K562 (cell line): Measurements from ENCODE around the gene COMMD1. TPM values are rescaled to one million over a fixed set of nuclear protein-coding genes. Genes with fewer than 3 reads are reported as not detected.
A peak's percentile ranks its signal among the peaks of the same experiment; 100 is the strongest.

Experiments
- ARID1B ChIP-seq: fragments of 450-650 bp; IDR thresholded peaks from 2 replicates; pipeline ENCODE4 v1.6.1; 2016; ENCODE audit warnings: antibody characterized with exemption, mild to moderate bottlenecking, inconsistent platforms
- CBFA2T2 ChIP-seq: fragments of 450-650 bp; conservative IDR thresholded peaks from 2 replicates; pipeline ENCODE4 v1.6.1; 2017; ENCODE audit warnings: mild to moderate bottlenecking
- CBFA2T3 ChIP-seq: fragments of 450-650 bp; IDR thresholded peaks from 2 replicates; pipeline ENCODE4 v1.6.1; 2017
- CCAR2 ChIP-seq: fragments of 200-400 bp; formaldehyde crosslinking; IDR thresholded peaks from 2 replicates; pipeline ENCODE4 v1.6.1; 2017; ENCODE audit warnings: mild to moderate bottlenecking, low read depth, low read length
- DPF2 ChIP-seq: fragments of 450-650 bp; IDR thresholded peaks from 2 replicates; pipeline ENCODE4 v1.6.1; 2016
- GTF2A2 ChIP-seq: IDR thresholded peaks from 2 replicates; pipeline ENCODE4 v1.6.1; 2016; ENCODE audit warnings: mild to moderate bottlenecking, missing genetic modification characterization, missing compliant biosample characterization
- HDAC1 ChIP-seq, 2 experiments: fragments of 450-650 bp; IDR thresholded peaks; 2 replicates each; pipeline ENCODE4 v1.6.1; 2016 to 2017; ENCODE audit warnings: inconsistent platforms in 1 of 2, mild to moderate bottlenecking in 1 of 2, moderate library complexity in 1 of 2
- KDM1A ChIP-seq, 2 experiments: fragments of 450-650 bp; IDR thresholded peaks; 2 replicates each; pipeline ENCODE4 v1.6.1; 2016; ENCODE audit warnings: mild to moderate bottlenecking in 2 of 2
- MEIS2 ChIP-seq: fragments of 450-650 bp; IDR thresholded peaks from 2 replicates; pipeline ENCODE4 v1.6.1; 2014; ENCODE audit warnings: mild to moderate bottlenecking; ENCODE audit not compliant: partially characterized antibody
- POLR3G ChIP-seq: IDR thresholded peaks from 2 replicates; pipeline ENCODE4 v1.6.1; 2011; ENCODE audit not compliant: insufficient read length, insufficient replicate concordance; ENCODE audit errors: extremely low read depth
- SMARCA4 ChIP-seq: fragments of 450-650 bp; IDR thresholded peaks from 2 replicates; pipeline ENCODE4 v1.6.1; 2016
- TAF15 ChIP-seq: fragments of 200-400 bp; formaldehyde crosslinking; IDR thresholded peaks from 2 replicates; pipeline ENCODE4 v1.6.1; 2017; ENCODE audit warnings: mild to moderate bottlenecking, low read depth, low read length, moderate library complexity
- TBL1XR1 ChIP-seq, 2 experiments: IDR thresholded peaks; 2 replicates each; pipeline ENCODE4 v1.6.1; 2012; ENCODE audit warnings: improper control_type of control experiment in 2 of 2, low read length in 2 of 2, mild to moderate bottlenecking in 1 of 2
- TEAD1 ChIP-seq, 2 experiments: fragments of 450-650 bp in 1 of 2; sonication (generic) in 1 of 2; formaldehyde crosslinking; IDR thresholded peaks; 2 replicates each; pipeline versions ENCODE4 v1.4.0 to v1.8.0; 2020 to 2022; ENCODE audit warnings: mild to moderate bottlenecking in 2 of 2, missing genetic modification reagents in 1 of 2
- ZNF347 ChIP-seq: fragments of 450-650 bp; formaldehyde crosslinking; IDR thresholded peaks from 2 replicates; pipeline ENCODE4 v1.4.0; 2020; ENCODE audit warnings: low read depth, mild to moderate bottlenecking, moderate library complexity
- polyA plus RNA-seq, 8 experiments: library from polyadenylated mRNA; depleted of rRNA in 4 of 8; stranded (reverse) in 5 of 8; unstranded in 3 of 8; fragments of >200 nt; fragmentation: Nextera tagmentation in 2 of 8; fragmentation: Illumina TruSeq in 1 of 8; extraction: Ambion mirVana in 2 of 8; extraction: Trizol in 1 of 8; gene quantifications; 2 replicates each; pipeline versions ENCODE4 v1.2.1 to v1.2.3, GENCODE V29; 2011 to 2014; ENCODE audit warnings: inconsistent platforms in 1 of 8, missing spikeins in 1 of 8
- total RNA-seq, 7 experiments: library from RNA; depleted of rRNA in 6 of 7; stranded (reverse); fragments of >200 nt in 6 of 7; fragmentation: Illumina TruSeq in 2 of 7; extraction: Trizol in 2 of 7; gene quantifications; 2 replicates each; pipeline versions ENCODE4 v1.2.1 to v1.2.3, GENCODE V29; 2011 to 2021; ENCODE audit warnings: low replicate concordance in 1 of 7
- TF ChIP-seq, protein P1 (sequence below): fragments of 450-650 bp; IDR thresholded peaks from 2 replicates; pipeline ENCODE4 v1.6.1; 2017; ENCODE audit warnings: antibody characterized with exemption, mild to moderate bottlenecking
- TF ChIP-seq, protein P2 (sequence below): fragments of 450-650 bp; formaldehyde crosslinking; IDR thresholded peaks from 2 replicates; pipeline ENCODE4 v1.4.0; 2022; ENCODE audit warnings: missing genetic modification characterization
- TF ChIP-seq, protein P3 (sequence below): fragments of 200-800 bp; sonication (Bioruptor generic); IDR thresholded peaks from 2 replicates; pipeline ENCODE4 v1.6.1; 2016; ENCODE audit warnings: missing genetic modification characterization, missing compliant biosample characterization

Gene COMMD1
- total and polyA plus RNA-seq, 9 of the 15 experiments (the other 6 are each of a cell fraction or from before 2014, with no cell fraction given) = 14.4 to 77.0 (median 21.4) TPM

DNA sequence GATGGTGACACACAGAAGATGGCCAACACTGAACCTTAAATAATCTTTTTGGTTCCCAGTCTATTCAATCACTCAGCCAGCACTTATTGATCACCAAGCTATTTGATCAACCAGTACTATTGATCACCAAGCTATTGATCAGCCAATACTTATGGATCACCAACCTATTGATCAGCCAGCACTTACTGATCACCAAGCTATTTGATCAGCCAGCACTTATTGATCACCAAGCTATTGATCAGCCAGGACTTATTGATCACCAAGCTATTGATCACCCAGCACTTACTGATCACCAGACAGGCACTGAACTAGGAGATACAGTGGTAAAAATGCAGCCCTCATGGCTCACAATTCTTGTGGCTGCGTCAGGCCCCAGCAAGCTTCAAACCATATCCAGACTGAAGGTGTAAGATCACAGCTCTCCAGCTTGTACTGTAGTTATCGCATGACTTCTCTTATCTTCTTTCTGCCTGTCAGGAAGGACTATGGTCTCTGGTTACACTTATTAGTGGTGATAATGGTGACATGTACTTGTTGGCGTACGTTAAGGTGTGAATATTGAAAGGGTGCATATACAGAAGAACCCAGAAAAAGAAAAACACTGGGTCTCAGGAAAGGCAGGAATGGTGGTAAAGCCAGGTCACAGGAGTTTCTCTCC lies 272.0 kb downstream of the COMMD1 start (continued):
- TF ChIP-seq, protein P1, sequence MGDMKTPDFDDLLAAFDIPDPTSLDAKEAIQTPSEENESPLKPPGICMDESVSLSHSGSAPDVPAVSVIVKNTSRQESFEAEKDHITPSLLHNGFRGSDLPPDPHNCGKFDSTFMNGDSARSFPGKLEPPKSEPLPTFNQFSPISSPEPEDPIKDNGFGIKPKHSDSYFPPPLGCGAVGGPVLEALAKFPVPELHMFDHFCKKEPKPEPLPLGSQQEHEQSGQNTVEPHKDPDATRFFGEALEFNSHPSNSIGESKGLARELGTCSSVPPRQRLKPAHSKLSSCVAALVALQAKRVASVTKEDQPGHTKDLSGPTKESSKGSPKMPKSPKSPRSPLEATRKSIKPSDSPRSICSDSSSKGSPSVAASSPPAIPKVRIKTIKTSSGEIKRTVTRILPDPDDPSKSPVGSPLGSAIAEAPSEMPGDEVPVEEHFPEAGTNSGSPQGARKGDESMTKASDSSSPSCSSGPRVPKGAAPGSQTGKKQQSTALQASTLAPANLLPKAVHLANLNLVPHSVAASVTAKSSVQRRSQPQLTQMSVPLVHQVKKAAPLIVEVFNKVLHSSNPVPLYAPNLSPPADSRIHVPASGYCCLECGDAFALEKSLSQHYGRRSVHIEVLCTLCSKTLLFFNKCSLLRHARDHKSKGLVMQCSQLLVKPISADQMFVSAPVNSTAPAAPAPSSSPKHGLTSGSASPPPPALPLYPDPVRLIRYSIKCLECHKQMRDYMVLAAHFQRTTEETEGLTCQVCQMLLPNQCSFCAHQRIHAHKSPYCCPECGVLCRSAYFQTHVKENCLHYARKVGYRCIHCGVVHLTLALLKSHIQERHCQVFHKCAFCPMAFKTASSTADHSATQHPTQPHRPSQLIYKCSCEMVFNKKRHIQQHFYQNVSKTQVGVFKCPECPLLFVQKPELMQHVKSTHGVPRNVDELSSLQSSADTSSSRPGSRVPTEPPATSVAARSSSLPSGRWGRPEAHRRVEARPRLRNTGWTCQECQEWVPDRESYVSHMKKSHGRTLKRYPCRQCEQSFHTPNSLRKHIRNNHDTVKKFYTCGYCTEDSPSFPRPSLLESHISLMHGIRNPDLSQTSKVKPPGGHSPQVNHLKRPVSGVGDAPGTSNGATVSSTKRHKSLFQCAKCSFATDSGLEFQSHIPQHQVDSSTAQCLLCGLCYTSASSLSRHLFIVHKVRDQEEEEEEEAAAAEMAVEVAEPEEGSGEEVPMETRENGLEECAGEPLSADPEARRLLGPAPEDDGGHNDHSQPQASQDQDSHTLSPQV = peak; percentile 57; the same call in 1 of the 2 replicates
- TF ChIP-seq, protein P2, sequence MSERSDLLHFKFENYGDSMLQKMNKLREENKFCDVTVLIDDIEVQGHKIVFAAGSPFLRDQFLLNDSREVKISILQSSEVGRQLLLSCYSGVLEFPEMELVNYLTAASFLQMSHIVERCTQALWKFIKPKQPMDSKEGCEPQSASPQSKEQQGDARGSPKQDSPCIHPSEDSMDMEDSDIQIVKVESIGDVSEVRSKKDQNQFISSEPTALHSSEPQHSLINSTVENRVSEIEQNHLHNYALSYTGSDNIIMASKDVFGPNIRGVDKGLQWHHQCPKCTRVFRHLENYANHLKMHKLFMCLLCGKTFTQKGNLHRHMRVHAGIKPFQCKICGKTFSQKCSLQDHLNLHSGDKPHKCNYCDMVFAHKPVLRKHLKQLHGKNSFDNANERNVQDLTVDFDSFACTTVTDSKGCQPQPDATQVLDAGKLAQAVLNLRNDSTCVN = no peak
- TF ChIP-seq ZNF347 (CRISPR knock-in tag) (no peak), CBFA2T3 (peak; percentile 86), CBFA2T2 (peak; percentile 75), TBL1XR1 (IDR thresholded peaks at IDR 0.05; ENCODE audit: low read length in 2 of 2) (no peak), CCAR2 (no peak), POLR3G (no peak), ARID1B (peak; percentile 83), MEIS2 (peak; percentile 65), GTF2A2 (tag) (no peak), HDAC1 (IDR thresholded peaks at IDR 0.05) (0 out of 4 replicates have a peak, but pooled peaks of 1 of the 2 experiments have one; percentile 15), TAF15 (no peak), TEAD1 (CRISPR knock-in tag; IDR thresholded peaks at IDR 0.05) (0 out of 4 replicates have a peak, but pooled peaks of 1 of the 2 experiments have one; percentile 38), SMARCA4 (peak; percentile 60; the same call in 1 of the 2 replicates), DPF2 (peak; percentile 76), KDM1A (IDR thresholded peaks at IDR 0.05) (peak in 1 of 2 experiments; percentile 22; a peak in 1 of 4 replicates)
- TF ChIP-seq, protein P3, sequence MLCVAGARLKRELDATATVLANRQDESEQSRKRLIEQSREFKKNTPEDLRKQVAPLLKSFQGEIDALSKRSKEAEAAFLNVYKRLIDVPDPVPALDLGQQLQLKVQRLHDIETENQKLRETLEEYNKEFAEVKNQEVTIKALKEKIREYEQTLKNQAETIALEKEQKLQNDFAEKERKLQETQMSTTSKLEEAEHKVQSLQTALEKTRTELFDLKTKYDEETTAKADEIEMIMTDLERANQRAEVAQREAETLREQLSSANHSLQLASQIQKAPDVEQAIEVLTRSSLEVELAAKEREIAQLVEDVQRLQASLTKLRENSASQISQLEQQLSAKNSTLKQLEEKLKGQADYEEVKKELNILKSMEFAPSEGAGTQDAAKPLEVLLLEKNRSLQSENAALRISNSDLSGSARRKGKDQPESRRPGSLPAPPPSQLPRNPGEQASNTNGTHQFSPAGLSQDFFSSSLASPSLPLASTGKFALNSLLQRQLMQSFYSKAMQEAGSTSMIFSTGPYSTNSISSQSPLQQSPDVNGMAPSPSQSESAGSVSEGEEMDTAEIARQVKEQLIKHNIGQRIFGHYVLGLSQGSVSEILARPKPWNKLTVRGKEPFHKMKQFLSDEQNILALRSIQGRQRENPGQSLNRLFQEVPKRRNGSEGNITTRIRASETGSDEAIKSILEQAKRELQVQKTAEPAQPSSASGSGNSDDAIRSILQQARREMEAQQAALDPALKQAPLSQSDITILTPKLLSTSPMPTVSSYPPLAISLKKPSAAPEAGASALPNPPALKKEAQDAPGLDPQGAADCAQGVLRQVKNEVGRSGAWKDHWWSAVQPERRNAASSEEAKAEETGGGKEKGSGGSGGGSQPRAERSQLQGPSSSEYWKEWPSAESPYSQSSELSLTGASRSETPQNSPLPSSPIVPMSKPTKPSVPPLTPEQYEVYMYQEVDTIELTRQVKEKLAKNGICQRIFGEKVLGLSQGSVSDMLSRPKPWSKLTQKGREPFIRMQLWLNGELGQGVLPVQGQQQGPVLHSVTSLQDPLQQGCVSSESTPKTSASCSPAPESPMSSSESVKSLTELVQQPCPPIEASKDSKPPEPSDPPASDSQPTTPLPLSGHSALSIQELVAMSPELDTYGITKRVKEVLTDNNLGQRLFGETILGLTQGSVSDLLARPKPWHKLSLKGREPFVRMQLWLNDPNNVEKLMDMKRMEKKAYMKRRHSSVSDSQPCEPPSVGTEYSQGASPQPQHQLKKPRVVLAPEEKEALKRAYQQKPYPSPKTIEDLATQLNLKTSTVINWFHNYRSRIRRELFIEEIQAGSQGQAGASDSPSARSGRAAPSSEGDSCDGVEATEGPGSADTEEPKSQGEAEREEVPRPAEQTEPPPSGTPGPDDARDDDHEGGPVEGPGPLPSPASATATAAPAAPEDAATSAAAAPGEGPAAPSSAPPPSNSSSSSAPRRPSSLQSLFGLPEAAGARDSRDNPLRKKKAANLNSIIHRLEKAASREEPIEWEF = peak; percentile 100
